ENCODE data around the gene NTRK3.

NTRK3 gene

DNA sequence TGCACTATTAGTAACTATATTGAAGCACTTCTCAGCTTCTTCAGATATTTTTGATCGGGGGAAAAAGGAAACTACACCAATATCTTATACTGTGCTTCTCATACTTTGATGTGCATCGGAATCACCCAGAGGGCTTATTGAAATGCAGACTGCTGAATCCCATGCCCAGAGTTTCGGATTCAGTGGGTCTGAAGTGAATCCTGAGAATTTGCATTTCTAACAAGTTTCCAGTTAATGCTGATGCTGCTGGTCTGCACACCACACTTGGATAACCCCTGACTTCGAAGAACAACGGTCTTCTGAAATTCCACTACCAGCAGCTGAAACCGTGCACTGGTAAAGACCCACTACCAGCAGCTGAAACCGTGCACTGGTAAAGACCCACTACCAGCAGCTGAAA, 243.9 kb downstream of the NTRK3 start:
- Histone ChIP-seq H3K4me1 (ENCODE audit: insufficient read depth, low read length, poor library complexity, severe bottlenecking) (no peaks in the 10 kb centered on the region), H3K79me2 (ENCODE audit: insufficient read depth, low read length) (no peaks in the 10 kb centered on the region), H3K9me2 (replicated peaks; ENCODE audit: low read depth, low read length) (no peaks in the 10 kb centered on the region), H3K27me3 (ENCODE audit: insufficient read depth, low read length, poor library complexity, severe bottlenecking) (no peaks in the 10 kb centered on the region), H3K4me2 (ENCODE audit: low read depth, low read length, poor library complexity, severe bottlenecking) (no peak overlapping the region), H3K36me3 (ENCODE audit: insufficient read depth, low read length) (no peaks in the 10 kb centered on the region), H3F3A (ENCODE audit: low read depth) (no peaks in the 10 kb centered on the region), H2AFZ (ENCODE audit: low read length) (no peak overlapping the region), H3K9me3 (ENCODE audit: insufficient read depth, low read depth, low read length) (no peaks in the 10 kb centered on the region), H3K9ac (ENCODE audit: low read depth, low read length, poor library complexity, severe bottlenecking) (no peak overlapping the region), H3K4me3 (ENCODE audit: low read length, poor library complexity, severe bottlenecking) (no peak overlapping the region), H4K20me1 (ENCODE audit: insufficient read depth, low read length, poor library complexity, severe bottlenecking) (no peaks in the 10 kb centered on the region)
- no peak for TF ChIP-seq EZH2phosphoT487 (IDR thresholded peaks at IDR 0.05; ENCODE audit: borderline replicate concordance)
- TF ChIP-seq, protein P1, sequence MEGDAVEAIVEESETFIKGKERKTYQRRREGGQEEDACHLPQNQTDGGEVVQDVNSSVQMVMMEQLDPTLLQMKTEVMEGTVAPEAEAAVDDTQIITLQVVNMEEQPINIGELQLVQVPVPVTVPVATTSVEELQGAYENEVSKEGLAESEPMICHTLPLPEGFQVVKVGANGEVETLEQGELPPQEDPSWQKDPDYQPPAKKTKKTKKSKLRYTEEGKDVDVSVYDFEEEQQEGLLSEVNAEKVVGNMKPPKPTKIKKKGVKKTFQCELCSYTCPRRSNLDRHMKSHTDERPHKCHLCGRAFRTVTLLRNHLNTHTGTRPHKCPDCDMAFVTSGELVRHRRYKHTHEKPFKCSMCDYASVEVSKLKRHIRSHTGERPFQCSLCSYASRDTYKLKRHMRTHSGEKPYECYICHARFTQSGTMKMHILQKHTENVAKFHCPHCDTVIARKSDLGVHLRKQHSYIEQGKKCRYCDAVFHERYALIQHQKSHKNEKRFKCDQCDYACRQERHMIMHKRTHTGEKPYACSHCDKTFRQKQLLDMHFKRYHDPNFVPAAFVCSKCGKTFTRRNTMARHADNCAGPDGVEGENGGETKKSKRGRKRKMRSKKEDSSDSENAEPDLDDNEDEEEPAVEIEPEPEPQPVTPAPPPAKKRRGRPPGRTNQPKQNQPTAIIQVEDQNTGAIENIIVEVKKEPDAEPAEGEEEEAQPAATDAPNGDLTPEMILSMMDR (conservative IDR thresholded peaks at IDR 0.05; ENCODE audit: low read length) = no peak

DNA sequence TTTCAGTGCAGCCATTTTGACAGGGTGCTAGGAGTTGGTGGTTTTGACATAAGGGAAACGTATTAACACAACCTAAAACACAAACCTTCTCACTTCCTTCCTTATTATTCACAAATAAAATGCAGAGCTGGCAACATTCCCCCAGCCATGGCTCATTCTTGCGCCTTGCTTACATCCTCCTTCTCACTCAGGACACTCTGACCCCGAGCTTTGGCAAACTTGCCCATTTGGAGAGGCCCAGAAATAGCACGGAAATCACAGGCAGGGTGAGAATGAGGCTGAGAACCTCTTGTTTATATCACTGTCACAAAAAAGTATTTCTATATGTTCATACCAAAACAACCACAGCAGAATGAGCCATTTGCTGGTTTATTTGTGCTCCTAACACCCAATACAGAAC, 244.3 kb downstream of the NTRK3 start:
- H3K4me2 ChIP-seq (ENCODE audit: low read depth, low read length, poor library complexity, severe bottlenecking) = no peak overlapping the region
- no peak overlapping the region for H3K9ac ChIP-seq (ENCODE audit: low read depth, low read length, poor library complexity, severe bottlenecking)
- no peaks in the 10 kb centered on the region for H3K9me3 ChIP-seq (ENCODE audit: insufficient read depth, low read depth, low read length)
- H3K36me3 ChIP-seq (ENCODE audit: insufficient read depth, low read length) = no peaks in the 10 kb centered on the region
- H3K27me3 ChIP-seq (ENCODE audit: insufficient read depth, low read length, poor library complexity, severe bottlenecking) = no peaks in the 10 kb centered on the region
- H3K4me3 ChIP-seq (ENCODE audit: low read length, poor library complexity, severe bottlenecking) = no peak overlapping the region
- TF ChIP-seq, protein P1 (conservative IDR thresholded peaks at IDR 0.05; ENCODE audit: low read length) = no peak
- no peak for TF ChIP-seq EZH2phosphoT487 (IDR thresholded peaks at IDR 0.05; ENCODE audit: borderline replicate concordance)
- H3F3A ChIP-seq (ENCODE audit: low read depth) = no peaks in the 10 kb centered on the region
- no peak overlapping the region for H2AFZ ChIP-seq (ENCODE audit: low read length)
- no peaks in the 10 kb centered on the region for H3K9me2 ChIP-seq (replicated peaks; ENCODE audit: low read depth, low read length)
- no peaks in the 10 kb centered on the region for H3K79me2 ChIP-seq (ENCODE audit: insufficient read depth, low read length)
- no peaks in the 10 kb centered on the region for H4K20me1 ChIP-seq (ENCODE audit: insufficient read depth, low read length, poor library complexity, severe bottlenecking)
- H3K4me1 ChIP-seq (ENCODE audit: insufficient read depth, low read length, poor library complexity, severe bottlenecking) = no peaks in the 10 kb centered on the region

DNA sequence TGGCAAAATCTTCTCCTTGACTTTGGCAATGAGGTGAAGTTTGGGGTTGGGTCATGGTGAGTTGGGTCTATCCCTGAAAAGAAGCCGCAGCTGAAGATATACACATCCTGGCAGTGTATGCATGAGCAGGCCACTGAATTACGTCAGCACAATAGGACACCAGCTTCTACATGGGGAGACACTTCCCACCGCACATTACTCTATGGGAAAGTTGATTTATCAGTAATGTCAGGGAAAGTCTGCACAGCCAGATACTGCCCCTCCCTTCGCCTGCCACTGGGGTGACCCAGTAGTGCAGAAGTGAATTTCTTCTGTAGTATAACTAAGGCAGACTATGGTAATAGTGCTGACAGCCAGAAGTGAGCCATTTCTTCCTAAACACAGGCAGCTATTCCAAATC, 245.0 kb downstream of the NTRK3 start:
- Histone ChIP-seq H3K79me2 (ENCODE audit: insufficient read depth, low read length) (no peaks in the 10 kb centered on the region), H3K9me3 (ENCODE audit: insufficient read depth, low read depth, low read length) (no peaks in the 10 kb centered on the region), H3K9me2 (replicated peaks; ENCODE audit: low read depth, low read length) (no peaks in the 10 kb centered on the region), H3K4me1 (ENCODE audit: insufficient read depth, low read length, poor library complexity, severe bottlenecking) (no peaks in the 10 kb centered on the region), H3K4me3 (ENCODE audit: low read length, poor library complexity, severe bottlenecking) (no peak overlapping the region), H3F3A (ENCODE audit: low read depth) (no peaks in the 10 kb centered on the region), H3K9ac (ENCODE audit: low read depth, low read length, poor library complexity, severe bottlenecking) (no peak overlapping the region), H4K20me1 (ENCODE audit: insufficient read depth, low read length, poor library complexity, severe bottlenecking) (no peaks in the 10 kb centered on the region), H3K4me2 (ENCODE audit: low read depth, low read length, poor library complexity, severe bottlenecking) (no peak overlapping the region), H3K36me3 (ENCODE audit: insufficient read depth, low read length) (no peaks in the 10 kb centered on the region), H3K27me3 (ENCODE audit: insufficient read depth, low read length, poor library complexity, severe bottlenecking) (no peaks in the 10 kb centered on the region), H2AFZ (ENCODE audit: low read length) (no peak overlapping the region)
- TF ChIP-seq, protein P1 (conservative IDR thresholded peaks at IDR 0.05; ENCODE audit: low read length) = no peak
- no peak for TF ChIP-seq EZH2phosphoT487 (IDR thresholded peaks at IDR 0.05; ENCODE audit: borderline replicate concordance)

Data from Loucy (cell line).